Measurements from ENCODE around the gene MT1HL1.

MT1HL1 gene

DNA sequence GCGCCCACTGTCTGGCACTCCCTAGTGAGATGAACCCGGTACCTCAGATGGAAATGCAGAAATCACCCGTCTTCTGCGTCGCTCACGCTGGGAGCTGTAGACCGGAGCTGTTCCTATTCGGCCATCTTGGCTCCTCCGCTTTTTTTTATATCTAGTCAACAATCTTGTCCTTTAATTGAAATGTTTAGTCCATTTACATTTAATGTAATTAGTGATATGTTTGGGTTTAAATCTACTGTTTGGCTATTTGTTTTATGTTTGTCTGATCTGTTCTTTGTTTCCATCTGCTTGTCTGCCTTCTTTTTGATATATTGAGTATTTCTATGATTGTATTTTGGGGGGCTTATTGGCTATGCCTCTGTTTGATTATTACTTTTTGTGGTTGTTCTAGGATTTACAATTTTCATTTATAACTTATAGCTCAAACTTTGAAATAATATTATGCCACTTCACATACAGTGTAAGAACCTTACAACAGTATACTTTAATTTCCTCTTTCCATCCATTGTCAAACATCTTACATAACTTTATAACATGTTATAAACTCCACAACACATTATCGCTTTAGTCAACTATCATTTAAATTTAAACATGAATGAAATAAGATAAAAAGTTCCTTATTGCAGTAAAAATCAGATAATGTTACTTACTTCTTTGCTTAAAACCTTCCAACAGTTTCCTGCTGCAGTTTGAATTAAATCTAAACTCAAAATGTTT, 21.3 kb upstream of the MT1HL1 start:
- H3K4me3 ChIP-seq (replicated peaks; ENCODE audit: low read depth, low read length), result no peak overlapping the region
- TF ChIP-seq, protein P1, sequence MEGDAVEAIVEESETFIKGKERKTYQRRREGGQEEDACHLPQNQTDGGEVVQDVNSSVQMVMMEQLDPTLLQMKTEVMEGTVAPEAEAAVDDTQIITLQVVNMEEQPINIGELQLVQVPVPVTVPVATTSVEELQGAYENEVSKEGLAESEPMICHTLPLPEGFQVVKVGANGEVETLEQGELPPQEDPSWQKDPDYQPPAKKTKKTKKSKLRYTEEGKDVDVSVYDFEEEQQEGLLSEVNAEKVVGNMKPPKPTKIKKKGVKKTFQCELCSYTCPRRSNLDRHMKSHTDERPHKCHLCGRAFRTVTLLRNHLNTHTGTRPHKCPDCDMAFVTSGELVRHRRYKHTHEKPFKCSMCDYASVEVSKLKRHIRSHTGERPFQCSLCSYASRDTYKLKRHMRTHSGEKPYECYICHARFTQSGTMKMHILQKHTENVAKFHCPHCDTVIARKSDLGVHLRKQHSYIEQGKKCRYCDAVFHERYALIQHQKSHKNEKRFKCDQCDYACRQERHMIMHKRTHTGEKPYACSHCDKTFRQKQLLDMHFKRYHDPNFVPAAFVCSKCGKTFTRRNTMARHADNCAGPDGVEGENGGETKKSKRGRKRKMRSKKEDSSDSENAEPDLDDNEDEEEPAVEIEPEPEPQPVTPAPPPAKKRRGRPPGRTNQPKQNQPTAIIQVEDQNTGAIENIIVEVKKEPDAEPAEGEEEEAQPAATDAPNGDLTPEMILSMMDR (IDR thresholded peaks at IDR 0.05; ENCODE audit: low read depth, low read length, missing control alignments), result no peak
- DNase-seq (ENCODE audit: extremely low read depth, low read depth), result no peak

DNA sequence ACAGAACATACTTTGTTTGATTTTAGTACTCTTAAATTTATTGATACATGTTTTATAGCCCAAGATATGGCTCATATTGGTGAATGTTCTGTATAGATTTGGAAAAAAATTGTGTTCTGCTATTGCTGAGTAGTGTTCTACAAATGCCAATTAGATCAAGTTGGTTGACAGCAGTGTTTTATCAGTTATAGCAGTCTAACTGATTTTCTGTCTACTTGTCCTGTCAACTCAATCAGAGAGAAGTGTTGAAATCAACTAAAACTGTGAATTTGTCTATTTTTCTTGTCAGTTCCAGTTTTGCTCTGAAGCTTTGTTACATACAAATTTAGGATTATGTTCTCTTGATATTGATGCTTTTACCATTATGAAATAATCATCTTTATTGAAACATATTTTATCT, 14.7 kb upstream of the MT1HL1 start:
- no peak overlapping the region for H3K4me3 ChIP-seq (replicated peaks; ENCODE audit: low read depth, low read length)
- DNase-seq (ENCODE audit: extremely low read depth, low read depth), result no peak
- TF ChIP-seq, protein P1 (IDR thresholded peaks at IDR 0.05; ENCODE audit: low read depth, low read length, missing control alignments), result no peak

DNA sequence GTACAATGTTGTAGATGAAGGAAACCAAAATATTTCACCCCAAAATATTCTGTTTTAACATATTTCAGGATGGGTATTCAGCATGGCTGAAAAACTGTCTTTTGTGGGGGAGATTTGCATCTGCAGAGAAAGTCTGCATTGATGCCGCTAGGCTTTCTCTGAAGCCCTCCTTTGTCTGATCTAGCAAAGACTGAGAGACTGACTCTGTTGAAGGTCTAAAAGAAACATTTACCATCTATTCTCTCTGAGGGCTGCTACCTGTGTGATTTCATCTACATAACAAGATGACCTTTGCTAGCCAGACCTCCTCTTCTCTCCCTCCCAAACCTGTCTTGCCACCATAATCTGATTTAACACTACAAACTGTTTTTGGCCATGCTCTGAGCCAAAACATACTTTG, 12.4 kb upstream of the MT1HL1 start:
- H3K4me3 ChIP-seq (replicated peaks; ENCODE audit: low read depth, low read length), result no peak overlapping the region
- no peak for DNase-seq (ENCODE audit: extremely low read depth, low read depth)
- TF ChIP-seq, protein P1 (IDR thresholded peaks at IDR 0.05; ENCODE audit: low read depth, low read length, missing control alignments), result no peak

DNA sequence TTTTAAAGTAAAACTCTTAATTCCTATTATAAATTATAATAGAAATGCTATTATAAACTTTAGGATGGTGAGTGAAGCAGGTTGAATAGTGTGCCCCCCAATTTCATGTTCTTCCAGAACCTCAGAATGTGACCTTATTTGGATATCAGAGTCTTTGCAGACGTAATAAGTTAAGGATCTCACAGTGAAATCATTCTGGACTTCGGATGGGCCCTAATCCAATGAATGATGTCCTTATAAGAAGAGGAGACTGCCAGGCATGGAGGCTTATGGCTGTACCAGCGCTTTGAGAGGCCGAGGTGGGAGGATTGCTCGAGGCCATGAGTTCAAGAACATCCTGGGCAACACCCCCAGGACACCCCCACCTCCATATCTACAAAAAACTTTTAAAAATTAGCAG, 9.4 kb upstream of the MT1HL1 start:
- DNase-seq (ENCODE audit: extremely low read depth, low read depth), result no peak

DNA sequence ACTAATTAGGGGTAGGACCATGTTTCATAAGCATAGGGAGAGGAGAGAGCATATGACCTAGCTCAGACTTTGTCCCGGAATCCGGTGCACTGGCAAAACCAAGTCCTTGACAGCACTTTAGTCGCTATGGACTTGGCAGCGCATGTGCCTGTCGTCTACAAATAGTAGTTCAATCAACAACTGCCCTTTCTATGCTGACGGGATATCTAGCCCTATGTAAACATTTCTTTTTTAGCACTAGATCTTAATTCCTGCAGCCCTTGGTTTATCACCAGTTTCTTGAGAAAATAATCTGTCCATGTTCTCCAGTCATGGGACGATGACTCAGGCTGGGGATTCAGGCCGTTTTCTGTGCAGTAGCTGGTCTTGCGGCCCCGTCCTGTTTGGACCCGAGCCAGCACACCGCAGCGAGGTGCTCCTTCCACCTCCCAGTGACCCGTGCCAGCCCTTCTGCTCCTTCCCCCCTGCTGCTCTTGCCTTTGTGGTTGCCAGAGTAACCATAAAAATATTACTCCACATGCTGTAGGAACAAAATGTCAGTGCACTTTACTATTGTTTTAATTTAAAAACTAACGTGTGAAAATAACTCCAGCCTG, 8.6 kb upstream of the MT1HL1 start:
- TF ChIP-seq, protein P1 (IDR thresholded peaks at IDR 0.05; ENCODE audit: low read depth, low read length, missing control alignments), result no peak
- H3K4me3 ChIP-seq (replicated peaks; ENCODE audit: low read depth, low read length), result no peak overlapping the region
- DNase-seq (ENCODE audit: extremely low read depth, low read depth), result no peak

More for the DNA sequence above, 9.4 kb upstream of the MT1HL1 start:
- TF ChIP-seq, protein P1 (IDR thresholded peaks at IDR 0.05; ENCODE audit: low read depth, low read length, missing control alignments), result no peak
- no peak overlapping the region for H3K4me3 ChIP-seq (replicated peaks; ENCODE audit: low read depth, low read length)

DNA sequence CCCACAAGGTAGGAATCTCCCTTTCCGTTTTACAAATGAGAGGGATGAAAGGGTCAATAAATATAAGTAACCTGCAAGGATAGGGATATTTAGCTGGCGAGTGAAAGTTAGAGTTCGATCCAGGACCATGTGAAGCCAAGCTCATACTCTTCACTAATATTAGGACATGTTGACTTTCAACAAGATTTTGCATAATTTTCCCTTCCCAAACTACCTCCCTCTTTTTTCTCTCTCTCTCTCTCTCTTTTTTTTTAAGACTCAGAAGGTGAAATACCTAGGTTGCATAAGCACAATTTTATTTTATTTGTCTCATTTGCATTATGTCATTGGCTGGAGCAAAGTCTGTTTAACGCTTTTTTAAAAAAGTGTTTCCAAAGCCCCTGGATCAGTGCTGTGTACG, 8.1 kb upstream of the MT1HL1 start:
- no peak overlapping the region for H3K4me3 ChIP-seq (replicated peaks; ENCODE audit: low read depth, low read length)
- no peak for DNase-seq (ENCODE audit: extremely low read depth, low read depth)
- TF ChIP-seq, protein P1 (IDR thresholded peaks at IDR 0.05; ENCODE audit: low read depth, low read length, missing control alignments), result no peak

Measured in HFF-Myc (cell line).